ENCODE results near the gene TIGD7.

DNA sequence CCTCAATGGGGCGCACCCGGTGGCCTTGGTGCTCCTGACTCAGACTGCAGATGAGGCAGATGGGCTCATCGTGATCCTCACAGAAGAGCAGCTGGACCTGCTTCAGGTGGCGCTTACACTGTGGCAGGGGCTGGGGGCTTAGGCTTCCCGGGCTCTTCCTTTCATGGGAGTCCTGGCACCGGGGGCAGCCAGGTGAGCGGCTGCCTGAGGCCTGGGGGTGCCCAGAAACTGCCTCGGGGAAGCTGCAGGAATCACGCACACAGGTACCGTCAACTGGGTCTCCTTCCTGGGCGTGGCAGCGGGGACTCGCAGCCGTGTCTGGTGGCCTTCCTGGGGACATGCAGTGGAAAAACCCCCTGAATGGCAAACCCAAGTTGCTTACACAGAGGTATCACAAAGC is 55.8 kb downstream of the TIGD7 start:
- no peak for TF ChIP-seq POLR2A (IDR thresholded peaks at IDR 0.05)
- TF ChIP-seq, protein P1, sequence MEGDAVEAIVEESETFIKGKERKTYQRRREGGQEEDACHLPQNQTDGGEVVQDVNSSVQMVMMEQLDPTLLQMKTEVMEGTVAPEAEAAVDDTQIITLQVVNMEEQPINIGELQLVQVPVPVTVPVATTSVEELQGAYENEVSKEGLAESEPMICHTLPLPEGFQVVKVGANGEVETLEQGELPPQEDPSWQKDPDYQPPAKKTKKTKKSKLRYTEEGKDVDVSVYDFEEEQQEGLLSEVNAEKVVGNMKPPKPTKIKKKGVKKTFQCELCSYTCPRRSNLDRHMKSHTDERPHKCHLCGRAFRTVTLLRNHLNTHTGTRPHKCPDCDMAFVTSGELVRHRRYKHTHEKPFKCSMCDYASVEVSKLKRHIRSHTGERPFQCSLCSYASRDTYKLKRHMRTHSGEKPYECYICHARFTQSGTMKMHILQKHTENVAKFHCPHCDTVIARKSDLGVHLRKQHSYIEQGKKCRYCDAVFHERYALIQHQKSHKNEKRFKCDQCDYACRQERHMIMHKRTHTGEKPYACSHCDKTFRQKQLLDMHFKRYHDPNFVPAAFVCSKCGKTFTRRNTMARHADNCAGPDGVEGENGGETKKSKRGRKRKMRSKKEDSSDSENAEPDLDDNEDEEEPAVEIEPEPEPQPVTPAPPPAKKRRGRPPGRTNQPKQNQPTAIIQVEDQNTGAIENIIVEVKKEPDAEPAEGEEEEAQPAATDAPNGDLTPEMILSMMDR (IDR thresholded peaks at IDR 0.05) = no peak
